Tibial artery (tissue), 4 donors: Measurements from ENCODE around the gene OR2F2.
A peak's percentile ranks its signal among the peaks of the same experiment; 100 is the strongest.

ENCODE experiments used
- DNase-seq, 2 donors: peaks; one replicate each; pipeline ENCODE4 v3.0.0-alpha.2; 2019
- H3K27ac ChIP-seq, 2 donors: fragments of 200-600 bp; sonication (generic) in 1 of 2; 1 replicate in 1 of 2; 2 replicates in 1 of 2; pipeline ENCODE4 v1.5.1; 2018 to 2019; ENCODE audit warnings: mild to moderate bottlenecking in 1 of 2
- H3K27me3 ChIP-seq, 2 donors: fragments of 200-600 bp; sonication (generic) in 1 of 2; one replicate each; pipeline versions ENCODE4 v1.5.1 to v1.6.0; 2016 to 2019
- H3K36me3 ChIP-seq, 3 donors: fragments of 200-600 bp; sonication (generic) in 2 of 3; one replicate each; pipeline ENCODE4 v1.5.1; 2016 to 2019; ENCODE audit warnings: mild to moderate bottlenecking in 2 of 3
- H3K4me1 ChIP-seq, 4 donors: fragments of 200-600 bp; sonication (generic) in 2 of 4; 1 replicate in 3 of 4; 2 replicates in 1 of 4; pipeline ENCODE4 v1.5.1; 2016 to 2019
- H3K4me3 ChIP-seq, 2 donors: fragments of 200-600 bp; sonication (generic) in 1 of 2; 1 replicate in 1 of 2; 2 replicates in 1 of 2; pipeline ENCODE4 v1.5.1; 2018 to 2019; ENCODE audit warnings: mild to moderate bottlenecking in 2 of 2
- H3K9me3 ChIP-seq, 3 donors: fragments of 200-600 bp; sonication (generic) in 1 of 3; one replicate each; pipeline ENCODE4 v1.5.1; 2016 to 2019
- CTCF ChIP-seq, 2 experiments: fragments of 200-600 bp in 1 of 2; fragments of 450-650 bp in 1 of 2; IDR thresholded peaks; one replicate each; pipeline ENCODE4 v1.5.1; 2017 to 2019; ENCODE audit warnings: antibody characterized with exemption in 2 of 2, mild to moderate bottlenecking in 1 of 2, moderate library complexity in 1 of 2
- intact Hi-C: fragments of 100-400 bp; cut with DNase I; formaldehyde crosslinking; loops from one replicate; pipeline ENCODE4 v1.15.0; 2023; ENCODE audit warnings: low total_unique reads

Gene OR2F2

GRCh38 chr7:143938379-143939243, 3.6 kb downstream of the OR2F2 start:
- no peaks in the 10 kb centered on the region for H3K36me3 ChIP-seq
- H3K27ac ChIP-seq, result no peak overlapping the region
- H3K9me3 ChIP-seq, result no peaks in the 10 kb centered on the region
- no peak for TF ChIP-seq CTCF (IDR thresholded peaks at IDR 0.05)
- no peaks in the 10 kb centered on the region for H3K27me3 ChIP-seq
- H3K4me1 ChIP-seq, result peaks cover 0 to 20% (median 3%) of the 10 kb centered on the region in 4 donors
- H3K4me3 ChIP-seq, result no peak overlapping the region
- DNase-seq, result no peak
- intact Hi-C loops, result no loop called here

DNA sequence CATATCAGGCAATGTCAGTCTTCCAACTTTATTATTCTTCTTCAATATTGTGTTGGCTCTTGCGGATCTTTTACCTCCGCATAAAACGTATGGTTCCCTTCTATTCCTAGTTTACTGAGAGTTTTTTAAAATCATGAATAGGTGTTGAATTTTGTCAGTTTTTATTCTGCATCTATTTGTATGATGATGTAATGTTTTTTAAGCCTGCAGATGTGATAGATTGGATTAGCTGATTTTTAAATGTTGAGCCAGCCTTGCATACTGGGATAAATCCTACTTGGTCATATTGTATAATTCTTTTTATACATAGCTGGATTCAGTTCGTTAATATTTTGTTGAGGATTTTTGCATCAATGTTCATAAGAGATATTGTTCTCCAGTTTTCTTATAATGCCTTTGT, 10.4 kb downstream of the OR2F2 start:
- no peaks in the 10 kb centered on the region for H3K27me3 ChIP-seq
- no peak overlapping the region for H3K27ac ChIP-seq
- no peaks in the 10 kb centered on the region for H3K4me1 ChIP-seq
- H3K4me3 ChIP-seq, result no peak overlapping the region
- no peaks in the 10 kb centered on the region for H3K36me3 ChIP-seq
- no peak for TF ChIP-seq CTCF (IDR thresholded peaks at IDR 0.05)
- intact Hi-C loops, result no loop called here
- no peak for DNase-seq
- H3K9me3 ChIP-seq, result no peaks in the 10 kb centered on the region

GRCh38 chr7:143947111-143947510, 12.1 kb downstream of the OR2F2 start:
- H3K27ac ChIP-seq, result no peak overlapping the region
- intact Hi-C loops, result no loop called here
- no peak for TF ChIP-seq CTCF (IDR thresholded peaks at IDR 0.05)
- no peaks in the 10 kb centered on the region for H3K36me3 ChIP-seq
- DNase-seq, result no peak
- H3K9me3 ChIP-seq, result no peaks in the 10 kb centered on the region
- no peaks in the 10 kb centered on the region for H3K4me1 ChIP-seq
- H3K4me3 ChIP-seq, result no peak overlapping the region
- no peaks in the 10 kb centered on the region for H3K27me3 ChIP-seq

- H3K4me3 ChIP-seq, result no peak overlapping the region
- no peak for TF ChIP-seq CTCF (IDR thresholded peaks at IDR 0.05)
- intact Hi-C loops, result no loop called here
- no peak for DNase-seq
- H3K36me3 ChIP-seq, result no peaks in the 10 kb centered on the region
- H3K4me1 ChIP-seq, result peaks cover 0 to 10% (median 0%) of the 10 kb centered on the region in 4 donors
- H3K27me3 ChIP-seq, result no peaks in the 10 kb centered on the region
- no peak overlapping the region for H3K27ac ChIP-seq
- no peaks in the 10 kb centered on the region for H3K9me3 ChIP-seq
Measured at GRCh38 chr7:143948733-143949132, 13.7 kb downstream of the OR2F2 start.

GRCh38 chr7:143953421-143953820, 18.4 kb downstream of the OR2F2 start:
- Histone ChIP-seq H3K4me3 (no peak overlapping the region), H3K9me3 (no peaks in the 10 kb centered on the region), H3K36me3 (no peaks in the 10 kb centered on the region), H3K27me3 (no peaks in the 10 kb centered on the region), H3K4me1 (peaks cover 0 to 17% (median 0%) of the 10 kb centered on the region in 4 donors), H3K27ac (peak overlapping the region in 1 of 2 donors; percentile 2)
- no peak for DNase-seq
- no peak for TF ChIP-seq CTCF (IDR thresholded peaks at IDR 0.05)
- intact Hi-C loops, result no loop called here
